Eye (tissue), 1 donor: ENCODE measurements around the gene HOXB13.

Experiments
- DNase-seq: peaks from one replicate; pipeline ENCODE4 v3.0.0-alpha.2; 2015

The HOXB13 gene

GRCh38 chr17:48704361-48705248, 23.9 kb downstream of the HOXB13 start:
- no peak for DNase-seq

- DNase-seq, result no peak
These were observed 26.6 kb downstream of the HOXB13 start for GRCh38 chr17:48701864-48702532.

DNA sequence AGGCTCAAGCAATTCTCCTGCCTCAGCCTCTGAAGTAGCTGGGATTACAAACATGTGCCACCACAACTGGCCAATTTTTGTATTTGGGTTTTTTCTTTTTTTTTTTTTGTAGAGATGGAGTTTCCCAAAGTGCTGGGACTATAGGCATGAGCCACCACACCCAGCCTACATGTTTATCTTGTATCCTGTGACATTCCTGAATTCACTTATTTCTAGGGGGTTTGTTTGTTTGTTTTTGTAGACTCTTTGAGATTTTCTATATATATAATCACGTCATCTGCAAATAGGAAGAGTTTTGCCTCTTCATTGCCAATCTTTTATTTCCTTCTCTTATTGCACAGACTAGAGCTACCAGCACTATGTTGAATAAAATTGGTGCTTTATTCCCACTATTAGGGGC, 35.4 kb downstream of the HOXB13 start:
- no peak for DNase-seq

- DNase-seq, result no peak
These were observed 36.5 kb downstream of the HOXB13 start for GRCh38 chr17:48692049-48692448.

GRCh38 chr17:48690655-48691054, 37.9 kb downstream of the HOXB13 start:
- DNase-seq, result no peak

DNA sequence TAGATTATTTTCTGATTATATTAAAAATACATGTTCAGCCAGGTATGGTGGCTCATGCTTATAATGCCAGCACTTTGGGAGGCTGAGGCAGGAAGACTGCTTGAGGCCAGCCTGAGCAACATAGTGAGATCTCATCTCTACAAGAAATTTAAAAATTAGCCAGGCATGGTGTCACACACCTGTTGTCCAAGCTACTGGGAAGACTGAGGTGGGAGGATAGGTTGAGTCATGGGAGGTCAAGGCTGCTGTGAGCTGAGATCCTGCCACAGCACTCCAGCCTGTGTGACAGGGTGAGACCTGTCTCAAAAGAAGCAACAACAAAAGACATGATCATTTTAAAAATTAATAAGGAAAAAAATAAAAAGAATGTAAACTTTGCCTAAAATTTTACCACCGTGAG, 46.9 kb downstream of the HOXB13 start:
- no peak for DNase-seq

- no peak for DNase-seq
These were observed 49.0 kb downstream of the HOXB13 start for GRCh38 chr17:48679385-48680096.

GRCh38 chr17:48678141-48678971, 50.2 kb downstream of the HOXB13 start:
- peak; percentile 79 for DNase-seq

DNA sequence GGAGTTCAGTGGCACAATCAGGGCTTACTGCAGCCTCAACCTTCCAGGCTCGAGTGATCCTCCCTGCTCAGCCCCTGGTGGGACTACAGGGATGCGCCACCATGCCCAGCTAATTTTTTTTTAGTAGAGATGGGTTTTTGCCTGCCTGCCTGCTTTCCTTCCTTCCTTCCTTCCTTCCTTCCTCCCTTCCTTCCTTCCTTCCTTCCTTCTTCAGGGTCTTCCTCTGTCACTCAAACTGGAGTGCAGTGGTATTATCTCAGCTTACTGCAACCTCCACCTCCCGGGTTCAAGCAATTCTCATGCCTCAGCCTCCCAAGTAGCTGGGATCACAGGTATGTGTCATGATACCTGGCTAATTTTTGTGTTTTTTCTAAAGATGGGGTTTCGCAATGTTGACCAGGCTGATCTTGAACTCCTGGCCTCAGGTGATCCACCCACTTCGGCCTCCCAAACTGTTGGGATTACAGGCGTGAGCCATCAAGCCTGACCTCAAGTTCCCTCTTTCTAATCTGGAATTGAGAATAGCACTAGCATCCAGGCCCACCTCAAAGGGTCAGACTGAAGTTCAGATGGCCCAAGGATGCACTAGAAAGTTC, 51.5 kb downstream of the HOXB13 start:
- no peak for DNase-seq
